H1 (cell line): ENCODE results near the gene DHRS9. TPM values are rescaled to one million over a fixed set of nuclear protein-coding genes. Genes with fewer than 3 reads are reported as not detected.

Experiments
- CTCF ChIA-PET: fragments of 300-600 bp; sonication (Branson Sonifier 250); formaldehyde crosslinking; loops from one replicate; lab custom pipeline; 2021; ENCODE audit not compliant: partially characterized antibody; lab: Charles Lee
- POLR2A ChIA-PET: fragments of 300-600 bp; sonication (Branson Sonifier 250); formaldehyde crosslinking; loops from one replicate; lab custom pipeline; 2021; ENCODE audit warnings: inconsistent platforms; ENCODE audit not compliant: partially characterized antibody; lab: Charles Lee
- DNase-seq, 2 experiments: peaks; one replicate each; pipeline versions ENCODE4 v3.0.0 to v3.0.0-alpha.2; 2010 to 2022; ENCODE audit warnings: low spot score in 2 of 2, low read depth in 1 of 2, mixed read lengths in 1 of 2
- FAIRE-seq: peaks from 2 replicates; lab custom pipeline; 2011; peaks lifted over from hg19 to GRCh38; lab: Jason Lieb, UNC
- H2AFZ ChIP-seq: 2 replicates; pipeline ENCODE4 v1.8.1; 2012; ENCODE audit warnings: low read length, inconsistent platforms
- H2AK5ac ChIP-seq: 2 replicates; pipeline ENCODE4 v1.6.1; 2013; ENCODE audit warnings: low read depth, low read length
- H2BK120ac ChIP-seq: replicated peaks from 2 replicates; pipeline ENCODE3; 2013; ENCODE audit warnings: low read depth, low read length, inconsistent platforms
- H2BK12ac ChIP-seq: 2 replicates; pipeline ENCODE4 v1.6.1; 2013; ENCODE audit warnings: low read depth, low read length
- H2BK15ac ChIP-seq: 2 replicates; pipeline ENCODE4 v1.6.1; 2013; ENCODE audit warnings: low read length
- H2BK20ac ChIP-seq: 2 replicates; pipeline ENCODE4 v1.6.1; 2013; ENCODE audit warnings: low read length
- H2BK5ac ChIP-seq: 2 replicates; pipeline ENCODE4 v1.6.1; 2013; ENCODE audit warnings: low read depth, low read length
- H3K14ac ChIP-seq: 2 replicates; pipeline ENCODE4 v1.6.1; 2013; ENCODE audit warnings: inconsistent platforms; ENCODE audit not compliant: insufficient read length
- H3K18ac ChIP-seq: 2 replicates; pipeline ENCODE4 v1.6.1; 2013; ENCODE audit warnings: low read length; ENCODE audit errors: extremely low read depth
- H3K23ac ChIP-seq: 2 replicates; pipeline ENCODE4 v1.6.1; 2013; ENCODE audit warnings: inconsistent platforms; ENCODE audit not compliant: insufficient read length
- H3K23me2 ChIP-seq: 2 replicates; pipeline ENCODE4 v1.6.1; 2013; ENCODE audit warnings: low read depth, low read length
- H3K27ac ChIP-seq: 2 replicates; pipeline ENCODE4 v1.6.1; 2011; ENCODE audit warnings: low read depth, low read length, inconsistent platforms
- H3K27me3 ChIP-seq, 4 experiments: replicated peaks in 1 of 4; 1 replicate in 1 of 4; 2 replicates in 3 of 4; pipeline versions ENCODE4 v1.6.1 to v1.8.1; 2011 to 2013; ENCODE audit warnings: low read length in 3 of 4, mild to moderate bottlenecking in 3 of 4, inconsistent platforms in 2 of 4, mixed read lengths in 2 of 4, moderate library complexity in 1 of 4; ENCODE audit not compliant: control insufficient read depth in 3 of 4, insufficient read depth in 3 of 4; ENCODE audit errors: extremely low read depth in 1 of 4
- H3K36me3 ChIP-seq, 4 experiments: 2 replicates each; pipeline versions ENCODE4 v1.6.1 to v1.8.1; 2011 to 2013; ENCODE audit warnings: mild to moderate bottlenecking in 4 of 4, low read length in 3 of 4, moderate library complexity in 2 of 4, control low read depth in 1 of 4, inconsistent platforms in 1 of 4; ENCODE audit not compliant: insufficient read depth in 4 of 4, control insufficient read depth in 2 of 4
- H3K4ac ChIP-seq: replicated peaks from 2 replicates; pipeline ENCODE3; 2013; ENCODE audit warnings: low read length, low read depth, mixed read lengths, inconsistent platforms; ENCODE audit not compliant: insufficient read length
- H3K4me1 ChIP-seq, 4 experiments: replicated peaks in 1 of 4; 1 replicate in 1 of 4; 2 replicates in 3 of 4; pipeline versions ENCODE4 v1.6.1 to v1.8.1; 2011 to 2013; ENCODE audit warnings: low read length in 3 of 4, inconsistent platforms in 2 of 4, mixed read lengths in 1 of 4; ENCODE audit not compliant: insufficient read depth in 4 of 4, control insufficient read depth in 3 of 4
- H3K4me2 ChIP-seq, 2 experiments: 2 replicates each; pipeline versions ENCODE4 v1.6.1 to v1.8.1; 2011 to 2013; ENCODE audit warnings: low read depth in 2 of 2, low read length in 2 of 2, control low read depth in 1 of 2, inconsistent platforms in 1 of 2, mild to moderate bottlenecking in 1 of 2; ENCODE audit not compliant: insufficient read depth in 1 of 2
- H3K4me3 ChIP-seq, 4 experiments: fragments of 200-600, 300-600 bp in 1 of 4; sonication (generic), shearing (Covaris generic), sonication (Bioruptor Twin) in 1 of 4; 2 replicates each; pipeline versions ENCODE4 v1.5.1 to v1.8.1; 2011 to 2016; ENCODE audit warnings: low read length in 4 of 4, low read depth in 3 of 4, control low read depth in 2 of 4, inconsistent platforms in 2 of 4, mild to moderate bottlenecking in 2 of 4, mixed read lengths in 1 of 4, moderate library complexity in 1 of 4; ENCODE audit not compliant: insufficient read depth in 2 of 4; ENCODE audit errors: extremely low read depth in 1 of 4
- H3K56ac ChIP-seq: replicated peaks from 2 replicates; pipeline ENCODE3; 2013; ENCODE audit warnings: low read depth, mild to moderate bottlenecking, mixed read lengths, low read length, inconsistent platforms; ENCODE audit not compliant: insufficient read length
- H3K79me1 ChIP-seq: 2 replicates; pipeline ENCODE4 v1.6.1; 2013; ENCODE audit warnings: low read depth, low read length, control low read depth
- H3K79me2 ChIP-seq, 2 experiments: 2 replicates each; pipeline versions ENCODE4 v1.6.1 to v1.8.1; 2012 to 2013; ENCODE audit warnings: low read length in 2 of 2, mild to moderate bottlenecking in 2 of 2, inconsistent platforms in 1 of 2; ENCODE audit not compliant: insufficient read depth in 2 of 2, control insufficient read depth in 1 of 2
- H3K9ac ChIP-seq, 4 experiments: replicated peaks in 1 of 4; 1 replicate in 1 of 4; 2 replicates in 3 of 4; pipeline versions ENCODE4 v1.6.1 to v1.8.1; 2011 to 2013; ENCODE audit warnings: low read depth in 3 of 4, low read length in 3 of 4, control low read depth in 2 of 4, mild to moderate bottlenecking in 2 of 4, moderate library complexity in 2 of 4, inconsistent platforms in 1 of 4; ENCODE audit errors: extremely low read depth in 1 of 4
- H3K9me3 ChIP-seq, 2 experiments: 2 replicates each; pipeline versions ENCODE4 v1.6.1 to v1.8.1; 2012 to 2013; ENCODE audit warnings: mild to moderate bottlenecking in 2 of 2, moderate library complexity in 2 of 2, control low read depth in 1 of 2, inconsistent platforms in 1 of 2, low read depth in 1 of 2, low read length in 1 of 2, mixed read lengths in 1 of 2; ENCODE audit not compliant: insufficient read depth in 2 of 2
- H4K20me1 ChIP-seq, 2 experiments: replicated peaks in 1 of 2; 2 replicates each; pipeline versions ENCODE3 to v1.8.1; 2011 to 2013; ENCODE audit warnings: inconsistent platforms in 2 of 2, low read length in 2 of 2, mild to moderate bottlenecking in 1 of 2; ENCODE audit not compliant: insufficient read depth in 2 of 2, control insufficient read depth in 1 of 2
- H4K5ac ChIP-seq: 2 replicates; pipeline ENCODE4 v1.6.1; 2013; ENCODE audit warnings: low read length, low read depth, mixed read lengths, inconsistent platforms; ENCODE audit not compliant: insufficient read length
- H4K8ac ChIP-seq: 2 replicates; pipeline ENCODE4 v1.8.0; 2013; ENCODE audit warnings: mild to moderate bottlenecking, moderate library complexity, low read length, inconsistent platforms; ENCODE audit not compliant: insufficient read depth; ENCODE audit errors: extremely low read depth
- H4K91ac ChIP-seq: replicated peaks from 2 replicates; pipeline ENCODE3; 2013; ENCODE audit warnings: low read length, mixed read lengths, inconsistent platforms; ENCODE audit not compliant: insufficient read length
- BCL11A ChIP-seq, 2 experiments: IDR thresholded peaks; one replicate each; pipeline ENCODE4 v1.6.1; 2011; ENCODE audit warnings: low read depth in 2 of 2, low read length in 2 of 2, mild to moderate bottlenecking in 2 of 2
- CHD1 ChIP-seq: IDR thresholded peaks from 2 replicates; pipeline ENCODE4 v1.6.1; 2012; ENCODE audit warnings: low read depth, low read length, improper control_type of control experiment
- EGR1 ChIP-seq: IDR thresholded peaks from 2 replicates; pipeline ENCODE4 v1.6.1; 2011; ENCODE audit warnings: low read depth, low read length, borderline replicate concordance
- JUND ChIP-seq: IDR thresholded peaks from 2 replicates; pipeline ENCODE4 v1.6.1; 2011; ENCODE audit warnings: mild to moderate bottlenecking, improper control_type of control experiment, low read length
- MAX ChIP-seq: IDR thresholded peaks from 2 replicates; pipeline ENCODE4 v1.6.1; 2012; ENCODE audit warnings: inconsistent platforms
- NANOG ChIP-seq: IDR thresholded peaks from 2 replicates; pipeline ENCODE4 v1.6.1; 2011; ENCODE audit warnings: low read length, low read depth, mild to moderate bottlenecking, inconsistent platforms; ENCODE audit not compliant: insufficient read depth, poor library complexity, severe bottlenecking
- RBBP5 ChIP-seq: IDR thresholded peaks from 2 replicates; pipeline ENCODE4 v1.7.1; 2012; ENCODE audit warnings: low read depth, mild to moderate bottlenecking, inconsistent platforms, low read length, moderate library complexity, borderline replicate concordance
- SRF ChIP-seq: IDR thresholded peaks from 2 replicates; pipeline ENCODE4 v1.6.1; 2011; ENCODE audit warnings: mild to moderate bottlenecking, low read depth, low read length, moderate library complexity
- TCF12 ChIP-seq: IDR thresholded peaks from 2 replicates; pipeline ENCODE4 v1.6.1; 2011; ENCODE audit warnings: low read depth, mild to moderate bottlenecking, low read length
- WGBS, 2 experiments: shearing (Covaris generic) in 1 of 2; methylation state at CpG; one replicate each; pipeline versions ENCODE4 v1.1.6 to v1.1.7; 2013 to 2015; ENCODE audit warnings: low lambda C conversion rate in 2 of 2, mixed read lengths in 2 of 2, inconsistent platforms in 1 of 2, low coverage in 1 of 2, missing lambda C conversion rate in 1 of 2; ENCODE audit not compliant: insufficient replicate concordance in 2 of 2, insufficient coverage in 1 of 2, insufficient read length in 1 of 2; ENCODE audit errors: extremely low coverage in 1 of 2, missing lambda C conversion rate in 1 of 2; 5-methylcytosine and 5-hydroxymethylcytosine counted together
- polyA plus RNA-seq, 7 experiments: library from polyadenylated mRNA; depleted of rRNA in 3 of 7; stranded (reverse) in 5 of 7; unstranded in 2 of 7; fragments of >200 nt in 5 of 7; fragments of 200-250 nt in 2 of 7; gene quantifications; 1 replicate in 5 of 7; 2 replicates in 1 of 7; 4 replicates in 1 of 7; pipeline versions ENCODE4 v1.2.1 to v1.2.3, GENCODE V29; 2011 to 2013; ENCODE audit warnings: missing spikeins in 2 of 7, mixed read lengths in 2 of 7
- total RNA-seq: library from RNA; stranded (reverse); fragmentation: NEBNext Ultra II Directional; extraction: Animal tissue kit (Norgen Biotek cat#: 25700); gene quantifications from 2 replicates; pipeline ENCODE4 v1.2.1, GENCODE V29; 2021

The DHRS9 gene
- total and polyA plus RNA-seq, 2 of the 8 experiments (the other 6 are each of a cell fraction or from before 2014, with no cell fraction given): not detected

- Histone ChIP-seq H2BK20ac (no peak overlapping the region), H2BK12ac (no peak overlapping the region), H3K36me3 (no peaks in the 10 kb centered on the region), H2BK15ac (no peak overlapping the region), H3K4me2 (no peak overlapping the region), H3K79me2 (no peaks in the 10 kb centered on the region), H3K14ac (no peak overlapping the region), H2AK5ac (no peak overlapping the region), H3K4ac (no peak overlapping the region), H3K23me2 (no peaks in the 10 kb centered on the region), H3K23ac (no peak overlapping the region), H3K9ac (no peak overlapping the region), H3K79me1 (no peaks in the 10 kb centered on the region), H4K5ac (no peak overlapping the region), H3K27me3 (no peaks in the 10 kb centered on the region), H4K20me1 (no peaks in the 10 kb centered on the region), H3K56ac (no peak overlapping the region), H2BK120ac (no peak overlapping the region), H3K4me1 (peaks cover 0 to 6% (median 3%) of the 10 kb centered on the region in 4 experiments; a peak in 3 of 7 replicates), H2BK5ac (no peak overlapping the region), H2AFZ (no peak overlapping the region), H4K91ac (no peak overlapping the region), H3K27ac (no peak overlapping the region), H4K8ac (no peak overlapping the region), H3K4me3 (no peak overlapping the region), H3K9me3 (no peaks in the 10 kb centered on the region), H3K18ac (no peak overlapping the region)
- ChIA-PET CTCF (interaction anchor here (0.6 to 6.2 kb wide), 22 partner anchors 8 to 368 kb away, joined by 3 to 74 read pairs (median 5); no protein-coding TSS in a partner anchor), POLR2A (no interaction called here)
- 84% methylated on average over 3 of the region's 3 CpGs; no CpG with 5 or more reads in 1 of the 2 experiments for WGBS, 2 experiments
- DNase-seq (no peak), FAIRE-seq (no peak)
- no peak for TF ChIP-seq CHD1
- no peak for TF ChIP-seq EGR1
- no peak for TF ChIP-seq TCF12
- no peak for TF ChIP-seq SRF
- no peak for TF ChIP-seq NANOG
- TF ChIP-seq BCL11A (IDR thresholded peaks at IDR 0.05; ENCODE audit: low read depth in 2 of 2, low read length in 2 of 2): no peak
- no peak for TF ChIP-seq JUND
- TF ChIP-seq RBBP5: no peak
- no peak for TF ChIP-seq MAX
Observed at GRCh38 chr2:169108099-169108884, 38.9 kb downstream of the DHRS9 start.
